Measurements from ENCODE around the gene ANXA3. TPM values are rescaled to one million over a fixed set of nuclear protein-coding genes. Genes with fewer than 3 reads are reported as not detected.

ANXA3 gene
- polyA plus RNA-seq, 1 of the 3 experiments (the other 2 are of a cell fraction), result 13.8 TPM

- Histone ChIP-seq H3K9ac (no peak overlapping the region), H3K4me2 (no peak overlapping the region), H3K9me3 (no peaks in the 10 kb centered on the region), H3K27me3 (ENCODE audit: insufficient read depth) (no peaks in the 10 kb centered on the region), H2AFZ (ENCODE audit: low read depth) (no peak overlapping the region), H3F3A (replicated peaks; ENCODE audit: insufficient read depth) (peaks cover 16% of the 10 kb centered on the region), H3K79me2 (ENCODE audit: insufficient read depth) (no peaks in the 10 kb centered on the region), H3K36me3 (replicated peaks in 1 of 2; ENCODE audit: control insufficient read depth in 1 of 2, insufficient read depth in 2 of 2, low read length in 1 of 2) (peaks cover 14 to 25% of the 10 kb centered on the region in 2 experiments), H3K4me3 (ENCODE audit: low read depth in 2 of 2, low read length in 1 of 2) (no peak overlapping the region), H3K9me2 (no peaks in the 10 kb centered on the region), H4K20me1 (ENCODE audit: insufficient read depth) (no peaks in the 10 kb centered on the region), H3K27ac (ENCODE audit: low read depth in 2 of 2, low read length in 1 of 2) (no peak overlapping the region), H3K4me1 (ENCODE audit: control insufficient read depth in 1 of 2, insufficient read depth in 2 of 2, low read depth in 1 of 2, low read length in 1 of 2) (no peaks in the 10 kb centered on the region; a peak in 2 of 4 replicates)
- ChIA-PET POLR2A (no interaction called here), CTCF (interaction anchor here (0.8 to 6.4 kb wide), 5 partner anchors 454 to 555 kb away, joined by 3 to 77 read pairs (median 3); no protein-coding TSS in a partner anchor)
- TF ChIP-seq TCF12 (IDR thresholded peaks at IDR 0.05) (no peak), MAX (IDR thresholded peaks at IDR 0.05; ENCODE audit: low read depth) (no peak), USF1 (IDR thresholded peaks at IDR 0.05; ENCODE audit: borderline replicate concordance, low read depth) (no peak), FOXM1 (IDR thresholded peaks at IDR 0.05; ENCODE audit: low read depth) (no peak), NRF1 (IDR thresholded peaks at IDR 0.05; ENCODE audit: low read depth, low read length) (no peak), IRF3 (IDR thresholded peaks at IDR 0.05; ENCODE audit: low read depth, low read length) (no peak), GABPA (IDR thresholded peaks at IDR 0.05; ENCODE audit: low read depth) (no peak), ELF1 (IDR thresholded peaks at IDR 0.05) (no peak), EP300 (IDR thresholded peaks at IDR 0.05; ENCODE audit: borderline replicate concordance in 1 of 2, low read depth in 1 of 2, low read length in 1 of 2) (no peak), YY1 (IDR thresholded peaks at IDR 0.05; ENCODE audit: low read depth) (no peak), RCOR1 (IDR thresholded peaks at IDR 0.05; ENCODE audit: low read length) (no peak), RFX5 (IDR thresholded peaks at IDR 0.05; ENCODE audit: low read length) (no peak), SIN3A (IDR thresholded peaks at IDR 0.05; ENCODE audit: borderline replicate concordance, low read depth, low read length) (no peak), PBX3 (IDR thresholded peaks at IDR 0.05) (no peak), REST (IDR thresholded peaks at IDR 0.05; ENCODE audit: low read depth, low read length) (no peak), POLR2AphosphoS5 (IDR thresholded peaks at IDR 0.05; ENCODE audit: low read depth, low read length) (no peak), FOSL2 (IDR thresholded peaks at IDR 0.05; ENCODE audit: borderline replicate concordance, low read depth) (no peak)
- no peak for DNase-seq
- WGBS (ENCODE audit: low lambda C conversion rate), result 89% methylated on average over 3 of the region's 3 CpGs
These were observed 38.1 kb upstream of the ANXA3 start for GRCh38 chr4:78513411-78513975.
